C4-2B (cell line): ENCODE measurements around the gene MSI2.

ENCODE experiments used
- H3K27ac ChIP-seq: fragments of 450-650 bp; 2 replicates; pipeline ENCODE4 v1.5.1; 2017
- ZFX ChIP-seq: fragments of 450-650 bp; IDR thresholded peaks from 2 replicates; pipeline ENCODE4 v1.6.1; 2017
- TF ChIP-seq, protein P1 (sequence below): fragments of 450-650 bp; conservative IDR thresholded peaks from 2 replicates; pipeline ENCODE4 v1.5.1; 2017; ENCODE audit warnings: mild to moderate bottlenecking

The MSI2 gene

DNA sequence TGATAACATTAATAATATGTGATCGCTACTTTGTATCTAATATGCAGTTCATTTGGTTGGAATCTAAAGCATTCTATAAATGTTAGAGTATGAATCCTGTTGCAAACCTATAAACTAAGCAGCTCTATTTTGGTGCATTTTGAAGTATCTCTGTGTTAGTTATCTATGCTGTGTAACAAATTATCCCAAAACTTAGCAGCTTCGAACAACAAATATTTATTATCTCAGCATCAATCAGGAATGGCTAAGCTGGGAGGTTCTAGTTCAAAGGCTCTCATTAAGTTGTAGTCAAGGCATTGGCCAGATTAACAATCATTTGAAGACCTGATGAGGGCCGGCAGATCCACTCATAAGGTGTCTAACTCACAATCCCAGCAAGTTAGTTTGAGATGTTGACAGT is 10.1 kb upstream of the MSI2 start:
- TF ChIP-seq ZFX: no peak
- TF ChIP-seq, protein P1, sequence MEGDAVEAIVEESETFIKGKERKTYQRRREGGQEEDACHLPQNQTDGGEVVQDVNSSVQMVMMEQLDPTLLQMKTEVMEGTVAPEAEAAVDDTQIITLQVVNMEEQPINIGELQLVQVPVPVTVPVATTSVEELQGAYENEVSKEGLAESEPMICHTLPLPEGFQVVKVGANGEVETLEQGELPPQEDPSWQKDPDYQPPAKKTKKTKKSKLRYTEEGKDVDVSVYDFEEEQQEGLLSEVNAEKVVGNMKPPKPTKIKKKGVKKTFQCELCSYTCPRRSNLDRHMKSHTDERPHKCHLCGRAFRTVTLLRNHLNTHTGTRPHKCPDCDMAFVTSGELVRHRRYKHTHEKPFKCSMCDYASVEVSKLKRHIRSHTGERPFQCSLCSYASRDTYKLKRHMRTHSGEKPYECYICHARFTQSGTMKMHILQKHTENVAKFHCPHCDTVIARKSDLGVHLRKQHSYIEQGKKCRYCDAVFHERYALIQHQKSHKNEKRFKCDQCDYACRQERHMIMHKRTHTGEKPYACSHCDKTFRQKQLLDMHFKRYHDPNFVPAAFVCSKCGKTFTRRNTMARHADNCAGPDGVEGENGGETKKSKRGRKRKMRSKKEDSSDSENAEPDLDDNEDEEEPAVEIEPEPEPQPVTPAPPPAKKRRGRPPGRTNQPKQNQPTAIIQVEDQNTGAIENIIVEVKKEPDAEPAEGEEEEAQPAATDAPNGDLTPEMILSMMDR: no peak
- H3K27ac ChIP-seq: no peak overlapping the region

DNA sequence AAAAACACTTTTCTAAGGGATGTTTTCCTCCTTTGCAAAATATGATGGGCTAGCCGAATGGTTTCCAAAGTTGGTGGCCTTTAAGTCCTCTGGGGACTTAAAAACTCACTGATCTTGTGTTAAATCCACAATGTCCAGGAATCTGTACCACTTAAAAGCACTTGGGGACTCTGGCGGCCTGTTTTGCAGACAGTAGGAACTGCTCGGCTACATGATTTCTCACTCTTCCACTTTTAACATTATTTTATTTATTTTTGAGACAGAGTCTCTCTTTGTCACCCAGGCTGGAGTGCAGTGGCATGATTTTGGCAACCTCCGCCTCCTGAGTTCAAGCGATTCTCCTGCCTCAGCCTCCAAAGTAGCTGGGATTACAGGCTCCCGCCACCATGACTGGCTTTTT is 9.1 kb upstream of the MSI2 start:
- TF ChIP-seq, protein P1: no peak
- no peak for TF ChIP-seq ZFX
- no peak overlapping the region for H3K27ac ChIP-seq

DNA sequence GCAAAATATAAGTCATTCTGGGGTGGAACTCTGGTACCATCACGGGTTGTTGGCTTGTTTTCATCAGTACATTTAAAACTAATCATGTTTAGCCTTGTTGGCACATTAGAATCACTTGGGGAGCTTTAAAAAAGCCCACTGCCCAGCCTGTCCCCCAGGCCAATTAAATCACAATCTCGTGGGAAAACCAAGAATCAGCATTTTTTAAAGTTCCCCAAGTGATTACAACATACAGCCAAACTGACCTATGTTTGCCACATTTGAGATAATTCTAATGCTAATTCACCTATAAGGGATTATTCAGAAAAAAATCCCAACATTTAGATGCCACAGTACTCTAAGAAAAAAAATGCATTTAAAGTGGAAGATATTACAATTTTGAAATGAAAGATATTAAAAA is 8.4 kb upstream of the MSI2 start:
- no peak for TF ChIP-seq ZFX
- TF ChIP-seq, protein P1: no peak
- no peak overlapping the region for H3K27ac ChIP-seq

DNA sequence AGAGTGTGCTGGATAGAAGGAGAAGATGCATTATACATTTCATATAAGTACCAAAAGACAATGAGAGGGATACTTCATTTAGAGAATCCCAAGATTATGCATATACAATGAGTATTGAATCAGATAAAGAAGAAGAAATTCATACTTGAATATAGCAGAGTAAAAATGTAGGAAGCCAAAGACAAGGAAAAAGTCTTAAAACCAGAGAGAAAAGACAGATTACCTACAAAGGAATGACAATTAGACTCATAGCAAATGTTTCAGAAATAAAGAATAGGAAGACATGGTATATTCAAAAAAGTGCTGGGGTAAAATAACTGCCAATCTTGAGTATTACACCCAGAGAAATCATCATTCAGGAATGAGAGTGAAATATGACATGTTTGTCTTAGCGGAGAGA is 6.8 kb upstream of the MSI2 start:
- no peak overlapping the region for H3K27ac ChIP-seq
- TF ChIP-seq, protein P1: no peak
- no peak for TF ChIP-seq ZFX

DNA sequence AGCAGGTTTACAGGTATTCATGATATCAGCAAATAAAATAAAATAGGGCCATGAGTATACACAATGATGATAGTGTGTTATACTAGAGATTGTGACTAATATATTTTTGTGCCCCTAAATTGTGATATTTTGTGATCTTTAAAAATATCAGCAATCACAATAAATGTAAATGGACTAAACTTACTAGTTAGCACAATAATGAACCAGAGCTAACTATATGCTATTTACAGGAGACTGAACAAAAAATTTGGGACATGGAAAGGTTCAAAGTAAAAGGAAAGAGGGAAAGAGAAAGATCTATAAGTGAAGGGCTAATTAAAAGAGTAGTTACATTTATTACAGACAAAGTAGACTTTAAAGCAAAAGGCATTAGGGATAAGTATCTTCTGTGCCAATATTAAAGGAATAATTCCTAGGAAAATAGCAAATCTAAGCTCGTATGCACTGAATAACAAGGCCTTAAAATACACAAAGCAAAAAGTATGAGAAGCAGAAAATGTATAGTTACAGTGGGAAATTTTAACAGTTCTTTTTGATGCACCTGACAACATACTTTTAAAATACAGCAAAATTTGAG is 5.0 kb upstream of the MSI2 start:
- no peak overlapping the region for H3K27ac ChIP-seq
- TF ChIP-seq, protein P1: no peak
- no peak for TF ChIP-seq ZFX

DNA sequence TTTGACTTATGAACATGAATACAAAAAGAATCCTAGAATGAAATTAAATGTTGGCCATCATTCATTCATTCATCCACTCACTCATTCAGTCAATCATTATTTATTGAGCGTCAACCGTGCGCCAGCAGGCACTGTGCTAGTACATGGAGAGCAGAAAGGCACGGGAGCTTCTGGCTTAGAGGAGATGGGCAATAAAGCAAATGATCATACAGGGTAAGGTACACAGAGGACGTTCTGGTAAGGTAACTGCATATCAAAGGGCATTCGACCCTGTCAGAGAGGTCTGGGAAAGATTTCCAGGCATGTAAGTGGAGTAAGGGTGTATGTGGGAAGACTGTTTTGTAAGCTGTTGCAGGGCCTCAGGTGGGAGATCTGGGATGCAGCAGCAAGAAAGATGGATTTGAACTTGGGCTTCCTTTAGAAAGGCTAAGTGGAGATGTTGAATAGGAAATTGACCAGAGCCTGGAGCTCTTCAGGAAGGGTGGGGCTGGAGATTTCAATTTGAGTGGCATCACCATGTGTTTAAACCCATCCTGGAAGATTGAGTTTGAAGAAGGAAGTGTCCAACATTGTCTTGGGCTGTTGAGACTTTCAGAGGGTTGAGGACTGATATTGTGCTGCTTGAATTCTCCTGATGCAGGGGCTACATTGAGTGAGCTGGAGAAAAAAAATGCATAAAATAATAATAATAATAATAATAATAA is 2.8 kb upstream of the MSI2 start:
- TF ChIP-seq, protein P1: no peak
- no peak for TF ChIP-seq ZFX
- no peak overlapping the region for H3K27ac ChIP-seq

DNA sequence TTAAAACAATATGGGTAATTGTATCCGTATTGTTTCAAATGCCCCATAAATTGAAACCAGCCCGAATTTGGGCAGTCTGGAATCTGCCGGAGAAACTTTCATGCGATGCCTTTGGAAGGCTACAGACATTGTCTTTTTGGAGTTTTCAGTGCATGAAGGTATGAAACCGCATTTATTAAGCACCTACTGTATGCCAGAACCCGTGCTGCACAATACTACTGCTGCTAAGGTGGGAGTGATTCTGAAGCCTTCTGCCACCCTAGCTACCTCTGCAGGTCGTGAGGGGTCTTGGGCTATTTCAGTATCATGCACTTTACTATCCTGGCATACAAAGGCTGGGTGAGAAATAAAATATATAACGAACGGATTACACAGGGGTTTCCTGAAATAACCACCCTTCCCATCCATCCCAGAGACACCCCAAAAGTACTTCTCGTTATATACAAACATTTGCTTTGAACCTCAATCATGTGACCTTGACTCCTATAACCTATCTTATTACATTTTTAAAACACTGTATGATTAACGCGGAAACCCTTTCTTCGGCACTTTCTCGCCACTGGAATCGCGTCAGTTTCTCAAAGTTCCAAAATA is 1.0 kb upstream of the MSI2 start:
- H3K27ac ChIP-seq: peak overlapping the region; percentile 79

More for the DNA sequence above, 1.0 kb upstream of the MSI2 start:
- TF ChIP-seq, protein P1: no peak
- no peak for TF ChIP-seq ZFX
